Parathyroid adenoma (tissue), 2 donors: Measurements from ENCODE around the gene USPL1.

Experiments
- H2AFZ ChIP-seq: fragments of 300-600 bp; sonication (generic); one replicate; pipeline ENCODE4 v1.7.0; 2017; ENCODE audit warnings: antibody characterized with exemption, mild to moderate bottlenecking
- H3K27ac ChIP-seq: fragments of 300-600 bp; sonication (generic); one replicate; pipeline ENCODE4 v1.7.0; 2017
- H3K27me3 ChIP-seq: fragments of 300-600 bp; sonication (generic); one replicate; pipeline ENCODE4 v1.7.0; 2017; ENCODE audit warnings: low read length; ENCODE audit not compliant: control insufficient read depth, insufficient read depth
- H3K36me3 ChIP-seq: fragments of 300-600 bp; sonication (generic); one replicate; pipeline ENCODE4 v1.7.0; 2017; ENCODE audit warnings: low read length; ENCODE audit not compliant: control insufficient read depth, insufficient read depth
- H3K4me1 ChIP-seq: fragments of 300-600 bp; sonication (generic); one replicate; pipeline ENCODE4 v1.7.0; 2017; ENCODE audit warnings: control low read depth
- H3K4me2 ChIP-seq: fragments of 300-600 bp; sonication (generic); one replicate; pipeline ENCODE4 v1.7.0; 2017; ENCODE audit warnings: low read length
- H3K4me3 ChIP-seq: fragments of 300-600 bp; sonication (generic); one replicate; pipeline ENCODE4 v1.7.0; 2017; ENCODE audit warnings: low read depth, low read length
- H3K79me2 ChIP-seq: fragments of 300-600 bp; sonication (generic); one replicate; pipeline ENCODE4 v1.7.0; 2017; ENCODE audit warnings: control low read depth
- H3K9ac ChIP-seq: fragments of 300-600 bp; sonication (generic); one replicate; pipeline ENCODE4 v1.7.0; 2017; ENCODE audit warnings: mild to moderate bottlenecking
- H3K9me3 ChIP-seq: fragments of 300-600 bp; sonication (generic); one replicate; pipeline ENCODE4 v1.7.0; 2017; ENCODE audit warnings: low read length; ENCODE audit not compliant: control insufficient read depth
- TF ChIP-seq, protein P1 (sequence below): fragments of 300-600 bp; sonication (generic); IDR thresholded peaks from one replicate; pipeline ENCODE4 v1.7.0; 2017; ENCODE audit warnings: antibody characterized with exemption, mild to moderate bottlenecking
- donor health status: primary hyperparathyroidism.

Gene USPL1

DNA sequence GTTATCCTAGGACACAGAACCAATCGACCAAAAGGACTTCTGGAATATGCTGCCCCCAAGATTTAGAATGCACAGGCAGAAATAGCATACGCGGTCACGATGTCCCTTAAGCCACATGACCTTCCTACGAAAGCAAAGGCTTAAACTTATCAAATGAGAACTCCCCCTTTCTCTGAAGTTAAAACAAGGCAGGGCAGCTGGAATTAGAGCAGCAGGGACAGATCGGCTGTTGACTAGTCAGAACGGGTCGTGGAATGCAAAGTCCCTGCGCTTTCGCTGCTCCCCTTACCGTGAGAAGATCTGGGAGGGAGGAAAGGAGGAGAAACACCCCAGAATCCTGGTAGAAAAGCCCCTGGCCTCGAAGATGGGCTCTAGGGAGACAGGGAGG lies 799 bp upstream of the USPL1 start:
- Histone ChIP-seq H3K4me1 (peaks cover 4% of the 10 kb centered on the region), H3K4me3 (peak overlapping the region; percentile 66), H3K79me2 (peaks cover 22% of the 10 kb centered on the region), H3K36me3 (no peaks in the 10 kb centered on the region), H2AFZ (peak overlapping the region; percentile 76), H3K9me3 (no peaks in the 10 kb centered on the region), H3K9ac (peak overlapping the region; percentile 74), H3K27me3 (no peaks in the 10 kb centered on the region), H3K27ac (peak overlapping the region; percentile 98), H3K4me2 (peak overlapping the region; percentile 88)
- TF ChIP-seq, protein P1, sequence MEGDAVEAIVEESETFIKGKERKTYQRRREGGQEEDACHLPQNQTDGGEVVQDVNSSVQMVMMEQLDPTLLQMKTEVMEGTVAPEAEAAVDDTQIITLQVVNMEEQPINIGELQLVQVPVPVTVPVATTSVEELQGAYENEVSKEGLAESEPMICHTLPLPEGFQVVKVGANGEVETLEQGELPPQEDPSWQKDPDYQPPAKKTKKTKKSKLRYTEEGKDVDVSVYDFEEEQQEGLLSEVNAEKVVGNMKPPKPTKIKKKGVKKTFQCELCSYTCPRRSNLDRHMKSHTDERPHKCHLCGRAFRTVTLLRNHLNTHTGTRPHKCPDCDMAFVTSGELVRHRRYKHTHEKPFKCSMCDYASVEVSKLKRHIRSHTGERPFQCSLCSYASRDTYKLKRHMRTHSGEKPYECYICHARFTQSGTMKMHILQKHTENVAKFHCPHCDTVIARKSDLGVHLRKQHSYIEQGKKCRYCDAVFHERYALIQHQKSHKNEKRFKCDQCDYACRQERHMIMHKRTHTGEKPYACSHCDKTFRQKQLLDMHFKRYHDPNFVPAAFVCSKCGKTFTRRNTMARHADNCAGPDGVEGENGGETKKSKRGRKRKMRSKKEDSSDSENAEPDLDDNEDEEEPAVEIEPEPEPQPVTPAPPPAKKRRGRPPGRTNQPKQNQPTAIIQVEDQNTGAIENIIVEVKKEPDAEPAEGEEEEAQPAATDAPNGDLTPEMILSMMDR = no peak

DNA sequence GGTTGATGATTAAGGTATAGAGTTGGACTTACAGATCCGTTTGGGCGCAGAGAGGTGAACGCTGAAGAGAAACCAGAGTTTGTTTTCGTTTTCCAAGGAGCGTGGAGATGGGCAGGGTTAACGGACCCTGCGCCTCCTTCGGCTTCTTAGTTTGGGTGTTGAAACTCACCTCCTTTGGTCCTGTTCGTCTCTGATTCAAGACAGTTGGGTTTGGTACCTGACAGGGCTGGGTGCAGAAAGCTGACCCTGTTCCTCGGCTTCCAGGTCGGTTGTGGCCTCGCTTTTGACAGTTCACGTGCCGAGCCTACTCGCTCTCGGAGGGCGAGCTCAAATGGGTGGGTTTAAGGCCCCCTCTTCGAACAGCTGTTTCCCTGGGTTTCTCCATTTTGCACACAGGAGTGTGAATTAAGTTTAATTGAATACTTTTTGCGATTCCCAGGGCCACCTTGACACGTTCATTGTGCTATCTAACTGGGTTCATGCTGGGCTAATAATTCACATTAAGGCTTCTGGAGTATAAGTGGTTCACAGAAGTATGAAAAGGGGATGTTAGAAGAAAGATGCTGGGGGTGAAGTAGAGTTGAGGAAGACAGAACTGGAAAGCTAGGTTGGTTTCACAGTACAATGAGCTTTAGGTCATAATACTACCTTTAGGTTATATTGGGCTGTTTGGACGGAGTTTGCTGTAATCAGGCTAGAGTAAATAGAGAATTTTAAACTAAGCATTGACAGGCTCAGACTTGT lies 638 bp downstream of the USPL1 start:
- Histone ChIP-seq H3K27me3 (no peaks in the 10 kb centered on the region), H3K9ac (peak overlapping the region; percentile 46), H2AFZ (peak overlapping the region; percentile 92), H3K4me1 (peaks cover 4% of the 10 kb centered on the region), H3K27ac (peak overlapping the region; percentile 98), H3K36me3 (no peaks in the 10 kb centered on the region), H3K79me2 (peaks cover 14% of the 10 kb centered on the region), H3K4me2 (peak overlapping the region; percentile 84), H3K4me3 (peak overlapping the region; percentile 66), H3K9me3 (no peaks in the 10 kb centered on the region)
- TF ChIP-seq, protein P1 = no peak

DNA sequence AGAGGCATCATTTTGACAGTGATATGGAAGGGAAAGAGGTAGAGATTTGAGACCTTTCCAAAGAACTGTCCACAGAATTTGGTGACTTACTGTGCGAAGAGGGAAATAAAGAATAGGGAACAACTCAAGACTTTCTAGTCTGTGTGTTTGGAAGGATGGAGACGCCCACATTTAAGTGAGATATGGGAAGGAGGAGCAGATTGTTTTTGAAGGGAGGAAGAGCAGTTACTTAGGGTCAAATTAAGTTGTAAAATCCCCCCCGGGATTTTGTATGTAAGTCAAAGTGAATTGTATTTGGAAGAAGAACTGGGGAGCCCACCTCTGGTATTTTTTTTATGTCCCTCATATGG lies 1.2 kb downstream of the USPL1 start:
- Histone ChIP-seq H3K79me2 (peaks cover 14% of the 10 kb centered on the region), H3K9ac (no peak overlapping the region), H3K27ac (no peak overlapping the region), H3K27me3 (no peaks in the 10 kb centered on the region), H3K4me2 (peak overlapping the region; percentile 84), H3K36me3 (no peaks in the 10 kb centered on the region), H3K4me1 (peaks cover 4% of the 10 kb centered on the region), H2AFZ (no peak overlapping the region), H3K4me3 (peak overlapping the region; percentile 66), H3K9me3 (no peaks in the 10 kb centered on the region)
- TF ChIP-seq, protein P1 = no peak

DNA sequence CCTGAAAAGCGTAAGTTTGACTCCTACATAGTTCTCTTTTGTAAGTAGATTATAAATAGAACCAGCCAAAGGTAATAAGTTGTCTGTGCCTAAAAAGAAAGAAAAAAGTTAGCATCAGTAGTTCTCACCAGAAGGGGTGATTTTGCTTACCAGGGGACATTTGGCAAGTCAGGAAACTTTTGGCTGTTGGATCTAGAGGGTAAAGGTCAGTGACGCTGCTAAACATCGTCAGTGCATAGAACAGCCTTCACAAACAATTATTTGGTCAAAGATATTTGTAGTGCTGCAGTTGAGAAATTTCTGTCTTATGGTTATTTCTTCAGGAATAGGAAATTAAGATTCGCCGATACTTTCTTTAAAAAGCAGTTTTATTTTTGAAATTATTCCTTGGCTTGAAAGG lies 2.0 kb downstream of the USPL1 start:
- Histone ChIP-seq H2AFZ (no peak overlapping the region), H3K79me2 (peaks cover 10% of the 10 kb centered on the region), H3K36me3 (no peaks in the 10 kb centered on the region), H3K4me1 (peaks cover 4% of the 10 kb centered on the region), H3K4me2 (peak overlapping the region; percentile 8), H3K4me3 (no peak overlapping the region), H3K9me3 (no peaks in the 10 kb centered on the region), H3K9ac (no peak overlapping the region), H3K27ac (no peak overlapping the region), H3K27me3 (no peaks in the 10 kb centered on the region)
- TF ChIP-seq, protein P1 = no peak

DNA sequence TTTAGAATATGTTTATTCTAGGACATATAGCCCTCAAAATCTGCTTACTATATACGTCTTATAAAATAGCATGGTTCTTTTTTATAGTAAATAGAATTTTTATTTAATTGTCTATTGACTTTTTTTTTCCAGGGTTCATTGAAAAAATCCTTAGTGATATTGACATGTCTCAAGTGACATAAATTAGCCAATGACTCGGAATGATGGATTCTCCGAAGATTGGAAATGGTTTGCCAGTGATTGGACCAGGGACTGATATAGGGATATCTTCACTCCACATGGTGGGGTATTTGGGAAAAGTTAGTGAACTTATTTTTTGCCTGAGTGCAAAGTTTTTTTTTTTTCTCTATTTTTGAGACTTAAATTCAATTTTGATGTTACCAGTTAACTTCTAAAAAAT lies 3.2 kb downstream of the USPL1 start:
- no peaks in the 10 kb centered on the region for H3K27me3 ChIP-seq
- H3K4me3 ChIP-seq = no peak overlapping the region
- TF ChIP-seq, protein P1 = no peak
- no peaks in the 10 kb centered on the region for H3K36me3 ChIP-seq
- H2AFZ ChIP-seq = no peak overlapping the region
- H3K27ac ChIP-seq = no peak overlapping the region
- H3K9ac ChIP-seq = no peak overlapping the region
- H3K4me1 ChIP-seq = peaks cover 4% of the 10 kb centered on the region
- no peaks in the 10 kb centered on the region for H3K9me3 ChIP-seq
- H3K4me2 ChIP-seq = no peak overlapping the region
- peaks cover 10% of the 10 kb centered on the region for H3K79me2 ChIP-seq
